GDM1 (cell line): ENCODE measurements around the gene TH.

Experiments used
- DNase-seq: peaks from one replicate; lab custom pipeline; 2025; lab: John Stamatoyannopoulos, UW

The TH gene

DNA sequence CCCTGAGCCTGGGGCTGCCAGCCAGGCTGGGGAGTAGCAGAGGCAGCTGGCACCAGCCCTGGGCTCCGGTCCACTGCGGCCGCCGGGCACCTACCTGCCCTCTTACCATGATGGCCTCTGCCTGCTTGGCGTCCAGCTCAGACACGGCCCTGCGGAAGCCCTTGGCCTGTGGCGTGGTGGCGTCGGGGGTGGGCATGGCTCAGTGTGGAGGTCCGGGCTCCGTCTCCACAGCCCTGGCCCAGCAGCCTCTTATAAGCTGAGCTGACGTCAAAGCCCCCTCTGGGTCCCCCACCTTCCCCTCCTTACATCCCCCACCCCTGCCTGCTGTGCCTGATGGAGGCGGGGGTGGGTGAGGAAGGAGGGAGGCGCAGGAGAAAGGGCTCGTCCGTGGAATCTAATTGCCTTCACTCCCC lies at the start of gene TH:
TH (minus strand) TSS at position 225 of the 413 bp plus-strand sequence; CDS start at position 196, 29 bp downstream.
- DNase-seq: no peak

DNA sequence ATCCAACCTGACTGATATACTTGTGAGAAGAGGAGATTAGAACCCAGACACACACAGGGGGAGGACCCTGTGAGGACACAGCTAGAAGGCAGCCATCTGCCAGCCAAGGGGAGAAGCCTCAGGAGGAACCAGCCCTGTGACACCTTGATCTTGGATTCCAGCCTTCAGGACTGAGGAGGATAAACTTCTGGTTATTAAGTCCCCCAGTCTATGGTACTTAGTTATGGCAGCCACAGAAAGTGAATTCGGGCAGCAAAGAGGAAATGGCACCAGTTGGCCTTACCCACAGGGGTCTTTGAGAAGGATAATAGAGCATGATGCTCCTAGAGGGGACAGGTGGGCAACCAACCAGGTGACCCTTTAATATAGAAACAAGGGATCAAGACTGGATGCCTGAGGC lies 49.4 kb upstream of the TH start:
- no peak for DNase-seq

DNA sequence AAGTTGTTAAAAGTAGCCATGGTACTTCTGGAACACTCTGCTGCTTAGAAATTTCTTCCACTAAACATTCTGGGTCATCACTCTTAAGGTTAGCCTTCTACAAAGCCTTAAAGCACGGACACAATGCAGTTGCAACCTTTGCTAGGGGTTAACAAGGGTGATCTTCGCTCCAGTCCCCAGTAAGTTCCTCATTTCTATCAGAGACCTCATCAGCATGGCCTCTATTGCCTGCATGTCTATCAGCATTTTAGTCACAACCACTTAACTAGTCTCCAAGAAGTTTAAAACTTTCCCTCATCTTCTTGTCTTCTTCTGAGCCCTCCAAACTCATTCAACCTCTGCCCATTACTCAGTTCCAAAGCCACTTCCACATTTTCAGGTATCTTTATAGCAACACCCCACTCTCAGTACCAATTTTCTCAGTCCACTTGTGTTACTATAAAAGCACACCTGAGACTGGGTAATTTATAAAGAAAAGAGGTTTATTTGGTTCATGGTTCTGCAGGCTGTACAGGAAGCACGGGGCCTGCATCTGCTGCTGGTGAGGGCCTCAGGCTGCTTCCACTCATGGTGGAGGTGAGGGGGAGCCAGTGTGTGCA lies 48.7 kb upstream of the TH start:
- no peak for DNase-seq

DNA sequence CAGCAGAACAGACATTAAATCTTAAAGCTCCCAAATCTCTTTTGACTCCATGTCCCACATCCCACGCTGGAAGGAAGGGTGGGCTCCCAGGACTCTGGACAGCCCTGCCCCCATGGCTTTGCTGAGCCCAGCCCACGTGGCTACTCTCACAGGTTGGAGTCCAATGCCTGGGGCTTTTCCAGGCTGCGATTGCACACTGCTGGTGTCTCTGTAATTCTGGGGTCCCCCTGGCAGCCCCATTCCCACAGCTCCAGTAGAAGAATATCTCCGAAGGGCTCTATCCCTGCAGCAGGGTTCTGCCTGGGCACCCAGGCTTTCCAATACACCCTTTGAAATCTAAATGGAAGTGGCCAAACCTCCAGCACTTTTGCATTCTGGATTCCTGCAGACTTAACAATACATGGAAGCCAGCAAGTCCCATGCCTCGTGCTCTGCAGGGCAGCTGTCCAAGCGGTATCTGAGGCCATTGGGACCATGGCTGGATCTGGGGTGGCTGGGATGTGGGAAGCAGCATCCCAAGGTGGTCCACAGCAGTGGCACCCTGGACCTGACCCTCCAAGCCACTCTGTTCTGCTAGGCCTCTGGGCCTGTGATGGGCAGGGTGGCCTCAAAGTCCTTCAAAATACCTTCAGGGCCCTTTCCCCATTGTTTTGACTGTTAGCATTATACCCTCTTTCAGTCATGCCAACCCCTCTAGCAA lies 47.9 kb upstream of the TH start:
- no peak for DNase-seq

DNA sequence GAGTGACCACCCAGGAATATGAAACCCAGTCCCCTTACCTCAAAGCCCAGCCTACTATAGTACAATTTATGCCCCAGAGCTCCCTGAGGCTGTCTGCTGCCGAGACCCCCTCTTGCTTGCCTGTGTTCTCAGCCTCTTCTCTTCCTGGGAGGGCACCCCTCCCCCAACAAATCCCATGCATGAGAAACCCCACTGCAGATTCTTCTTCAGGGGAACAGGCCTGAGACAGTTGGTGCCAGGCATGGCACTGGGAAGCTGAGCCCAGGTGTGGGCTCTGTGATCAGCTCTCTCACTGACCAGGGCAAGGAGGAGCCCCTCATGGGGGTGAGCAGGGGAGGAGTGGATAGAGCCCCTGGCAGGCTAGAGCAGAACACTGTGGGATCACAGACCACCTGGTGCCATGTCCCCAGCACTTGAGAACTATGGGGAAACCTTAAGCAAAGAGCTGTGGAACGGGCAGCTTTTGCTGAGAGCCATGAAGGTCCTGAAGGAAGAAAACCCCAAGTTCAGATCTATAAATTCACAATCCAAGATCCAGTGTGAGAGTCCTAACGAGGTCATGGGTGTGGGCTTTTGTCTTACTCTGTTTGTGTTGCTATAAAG lies 46.5 kb upstream of the TH start:
- no peak for DNase-seq

DNA sequence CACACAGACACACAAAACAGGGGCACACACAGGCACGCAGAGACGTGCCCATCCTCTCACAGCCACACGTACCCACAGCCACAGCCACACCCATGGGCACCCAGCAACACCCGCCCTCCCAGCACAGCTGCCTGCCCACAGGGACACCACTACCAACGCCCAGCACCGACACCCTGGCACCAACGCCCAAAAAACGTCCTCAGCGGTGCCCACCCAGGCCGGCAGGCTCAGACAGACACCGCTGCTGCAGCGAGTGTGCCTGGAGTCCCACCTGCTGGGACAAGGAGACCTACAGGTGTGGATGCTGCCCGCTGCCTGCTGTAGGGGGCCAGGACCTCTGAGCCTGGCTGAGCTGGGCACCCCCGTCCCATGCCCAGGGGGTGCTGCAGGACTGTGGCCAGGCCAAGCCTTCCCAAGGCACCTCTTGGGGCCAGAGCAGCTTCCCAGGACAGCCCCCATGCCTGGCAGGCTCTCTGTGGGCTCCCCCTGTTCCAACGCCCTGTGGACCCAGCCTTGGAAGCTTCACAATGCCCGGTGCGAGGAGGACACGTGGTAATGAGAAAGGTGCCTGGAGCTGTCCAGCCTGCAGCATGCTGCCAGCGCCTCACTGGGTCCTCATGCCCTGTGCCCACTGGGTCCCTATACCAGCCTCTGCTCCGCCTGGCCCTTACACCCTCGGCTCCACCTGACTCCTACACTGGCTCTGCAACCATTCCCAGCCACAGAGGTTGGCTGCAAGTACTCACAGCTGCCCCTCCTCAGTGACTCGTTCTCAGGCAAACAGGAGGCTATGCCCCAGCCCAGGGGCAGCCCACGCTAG lies 45.8 kb upstream of the TH start:
- no peak for DNase-seq

DNA sequence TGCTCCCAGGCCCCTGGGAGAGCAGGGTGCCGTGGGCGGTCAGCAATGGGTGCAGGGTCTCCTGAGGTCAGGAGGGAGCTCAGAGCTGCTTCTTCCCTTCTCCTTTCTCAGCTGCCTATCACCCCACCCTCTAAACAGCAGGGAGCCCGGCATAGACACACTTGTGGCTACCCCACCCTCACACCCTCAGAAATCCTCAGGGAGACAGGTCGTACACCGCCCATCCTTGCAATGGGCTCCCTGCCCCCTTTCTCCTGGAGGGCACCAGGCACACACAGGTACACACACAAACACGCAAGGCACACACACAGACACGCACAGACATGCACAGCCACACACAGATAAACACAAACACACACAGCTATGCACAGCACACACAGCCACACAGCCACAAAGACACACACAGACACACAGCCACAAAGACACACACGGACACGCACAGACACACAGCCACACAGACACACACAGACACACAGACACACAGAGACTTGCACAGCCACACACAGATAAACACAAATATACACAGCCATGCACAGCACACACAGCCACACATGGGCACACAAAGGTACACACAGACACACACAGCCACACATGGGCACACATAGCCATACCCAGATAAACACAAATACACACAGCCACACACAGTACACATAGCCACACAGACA lies 44.9 kb upstream of the TH start:
- no peak for DNase-seq

DNA sequence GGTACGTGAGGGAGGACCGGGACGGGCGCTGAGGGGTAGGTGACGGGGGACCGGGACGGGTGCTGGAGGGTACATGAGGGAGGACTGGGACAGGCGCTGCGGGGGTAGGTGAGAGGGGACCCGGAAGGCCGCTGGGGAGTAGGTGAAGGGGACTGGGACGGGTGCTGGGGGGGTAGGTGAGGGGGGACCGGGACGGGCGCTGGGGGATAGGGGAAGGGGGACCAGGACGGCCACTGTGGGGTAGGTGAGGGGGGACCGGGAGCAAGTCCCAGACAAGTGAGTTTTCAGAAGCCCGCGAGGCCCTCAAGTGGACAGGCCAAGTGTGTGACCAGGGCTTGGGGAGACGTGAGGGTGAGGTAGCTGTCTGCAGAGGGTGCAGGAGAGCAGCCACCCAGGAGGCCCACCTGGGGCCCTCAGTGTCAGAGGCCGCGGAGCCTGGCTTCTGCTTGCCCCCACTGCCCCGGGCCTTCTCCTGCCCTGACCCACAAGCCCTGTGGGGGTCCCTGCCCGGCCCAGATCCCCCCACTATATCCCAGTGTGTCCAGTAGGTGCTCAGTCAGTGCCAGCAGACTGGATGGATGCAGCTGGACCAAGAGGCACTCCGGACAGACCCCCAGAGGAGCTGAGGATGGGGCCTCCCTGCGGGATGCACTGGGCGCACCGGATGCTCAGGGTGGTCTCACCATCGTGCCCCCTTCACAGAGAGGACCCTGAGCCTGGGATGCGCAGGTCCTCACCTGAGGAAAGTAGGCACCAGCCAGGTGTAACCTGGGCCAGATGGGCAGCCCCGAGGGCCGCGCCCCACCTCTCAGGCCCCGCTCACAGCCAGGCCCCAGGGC lies 44.2 kb upstream of the TH start:
- no peak for DNase-seq

DNA sequence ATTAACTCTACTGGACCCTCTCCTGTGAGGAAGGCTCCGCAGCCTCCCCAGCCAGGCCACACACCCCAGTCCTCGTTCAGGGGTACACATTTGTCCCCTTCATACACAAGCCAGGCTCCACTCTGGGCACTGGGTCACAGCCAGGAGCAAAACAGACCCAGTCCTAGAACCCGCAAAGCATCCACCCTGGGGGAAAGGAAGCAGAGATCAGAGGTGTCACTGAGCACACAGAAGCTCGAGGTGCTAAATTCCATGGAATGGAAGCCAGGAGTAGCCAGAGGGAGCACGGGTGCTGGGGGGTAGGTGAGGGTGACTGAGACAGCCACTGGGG lies 43.6 kb upstream of the TH start:
- DNase-seq: no peak

DNA sequence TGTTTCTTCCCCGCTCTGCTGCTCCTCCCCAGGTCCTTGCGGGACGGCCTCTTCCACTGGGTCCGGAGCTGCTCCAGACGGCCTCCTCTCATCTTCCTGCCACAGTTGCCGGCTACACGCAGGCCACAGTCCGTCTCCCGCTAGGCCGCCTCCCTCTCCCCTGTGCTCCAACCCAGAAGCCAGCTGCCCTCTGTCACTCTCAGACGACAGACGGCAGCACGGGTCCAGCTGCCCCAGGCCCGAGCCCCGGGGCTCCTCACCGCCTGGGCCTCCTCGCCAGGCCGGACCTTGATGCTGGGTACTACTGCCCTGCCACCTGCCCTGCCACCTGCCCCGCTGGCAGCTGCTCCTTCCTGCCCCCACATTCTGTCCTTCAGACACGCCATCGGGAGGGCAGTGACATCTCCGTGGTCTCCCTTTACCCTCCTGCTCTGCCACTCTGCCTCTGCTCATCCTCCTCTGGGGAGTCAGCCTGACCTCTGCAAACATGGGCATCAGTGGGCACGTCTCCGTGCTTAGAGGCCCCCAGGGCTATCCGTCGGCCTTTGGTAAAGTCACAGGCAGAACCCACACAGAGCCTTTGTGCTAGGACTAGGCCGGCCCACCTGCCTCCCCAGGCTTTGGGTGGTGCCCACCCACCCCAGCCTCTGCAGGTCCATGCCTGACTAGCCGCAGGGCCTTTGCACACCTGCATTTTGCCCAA lies 43.1 kb upstream of the TH start:
- no peak for DNase-seq

DNA sequence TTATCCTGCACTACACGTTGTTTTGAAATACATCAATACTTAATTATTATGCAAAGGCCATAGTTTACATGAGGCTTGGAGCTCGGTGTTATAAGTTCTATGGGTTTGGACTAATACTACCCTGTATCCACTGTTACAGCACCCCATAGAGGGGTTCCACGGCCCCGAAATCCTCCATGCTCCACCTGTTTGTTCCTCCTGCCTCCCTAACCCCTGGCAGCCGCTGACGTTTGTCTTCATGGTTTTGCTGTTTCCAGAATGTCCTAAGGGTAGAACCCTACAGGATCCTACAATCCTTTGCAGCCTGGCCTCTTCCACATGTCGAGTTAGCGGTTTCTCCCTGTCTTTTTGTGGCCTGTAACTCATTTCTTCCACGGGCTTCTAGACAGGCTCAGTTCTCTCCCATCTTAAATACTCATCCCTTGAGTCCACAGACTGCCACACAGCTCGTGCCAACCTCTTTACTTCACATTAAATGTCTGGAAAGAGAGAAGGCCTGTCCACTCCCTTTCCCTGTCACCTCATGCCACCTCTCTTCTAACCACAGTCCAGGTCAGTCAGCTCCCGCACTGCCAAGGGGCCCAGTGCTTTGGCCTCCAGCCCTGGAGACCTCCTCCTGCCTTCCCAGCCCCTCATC lies 42.4 kb upstream of the TH start:
- DNase-seq: no peak

DNA sequence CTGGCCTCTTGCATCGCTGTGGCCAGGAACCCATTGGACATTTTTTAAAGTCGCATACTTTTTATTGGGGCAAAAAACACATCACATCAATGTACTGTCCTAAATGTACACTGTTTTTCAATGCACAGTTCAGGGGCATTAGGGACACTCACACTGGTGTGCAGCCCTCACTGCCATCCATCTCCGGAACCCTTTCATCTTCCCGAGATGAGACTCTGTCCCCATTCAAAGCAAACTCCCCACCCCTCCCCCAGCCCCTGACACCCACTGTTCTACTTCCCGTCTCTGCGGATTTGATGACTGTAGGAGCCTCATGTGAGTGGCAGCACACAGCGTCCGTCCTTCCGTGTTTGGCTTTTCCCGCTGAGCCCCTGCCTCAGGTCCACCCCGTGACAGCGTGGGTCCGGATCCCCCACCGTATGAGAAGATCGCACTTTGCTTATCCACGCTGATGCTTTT lies 41.8 kb upstream of the TH start:
- no peak for DNase-seq

DNA sequence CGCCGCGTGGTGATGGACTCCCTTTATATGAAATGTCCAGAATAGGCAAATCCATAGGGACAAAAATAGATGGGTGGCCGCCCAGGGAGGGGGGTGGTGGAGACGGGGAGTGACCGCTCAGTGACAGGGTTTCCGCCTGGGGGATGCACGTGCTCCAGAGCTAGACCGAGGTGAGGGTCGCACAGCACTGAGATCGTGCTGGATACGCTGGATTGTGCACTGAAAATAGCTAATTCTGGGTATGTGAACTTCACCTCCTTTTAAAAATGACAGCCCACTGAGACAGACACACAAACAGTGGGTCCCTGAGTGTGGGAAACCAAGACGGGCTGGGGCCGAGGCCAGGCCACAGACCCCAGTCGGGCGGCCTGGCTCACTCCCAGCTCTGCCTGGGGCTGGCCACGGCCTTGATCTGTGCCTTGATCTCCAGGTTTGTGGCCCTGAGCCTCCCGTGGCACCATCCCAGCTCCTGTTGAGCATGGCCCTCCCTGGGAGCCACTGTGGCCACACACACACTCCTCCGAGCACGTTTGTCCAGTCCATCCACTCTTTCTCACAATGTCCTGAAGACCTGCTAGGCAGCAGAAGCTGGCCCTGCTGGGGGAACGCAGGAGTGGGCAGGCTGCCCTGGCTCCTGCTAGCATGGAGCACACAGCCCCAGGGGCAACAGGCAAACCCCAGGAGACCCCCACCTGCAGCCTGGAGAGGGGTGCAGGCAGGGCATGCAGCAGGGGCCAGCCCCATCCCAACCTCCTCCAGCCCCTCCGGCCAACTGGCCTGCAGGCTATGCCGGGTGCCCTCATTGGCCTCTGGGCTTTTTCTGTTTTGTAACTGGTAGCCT lies 41.0 kb upstream of the TH start:
- no peak for DNase-seq

DNA sequence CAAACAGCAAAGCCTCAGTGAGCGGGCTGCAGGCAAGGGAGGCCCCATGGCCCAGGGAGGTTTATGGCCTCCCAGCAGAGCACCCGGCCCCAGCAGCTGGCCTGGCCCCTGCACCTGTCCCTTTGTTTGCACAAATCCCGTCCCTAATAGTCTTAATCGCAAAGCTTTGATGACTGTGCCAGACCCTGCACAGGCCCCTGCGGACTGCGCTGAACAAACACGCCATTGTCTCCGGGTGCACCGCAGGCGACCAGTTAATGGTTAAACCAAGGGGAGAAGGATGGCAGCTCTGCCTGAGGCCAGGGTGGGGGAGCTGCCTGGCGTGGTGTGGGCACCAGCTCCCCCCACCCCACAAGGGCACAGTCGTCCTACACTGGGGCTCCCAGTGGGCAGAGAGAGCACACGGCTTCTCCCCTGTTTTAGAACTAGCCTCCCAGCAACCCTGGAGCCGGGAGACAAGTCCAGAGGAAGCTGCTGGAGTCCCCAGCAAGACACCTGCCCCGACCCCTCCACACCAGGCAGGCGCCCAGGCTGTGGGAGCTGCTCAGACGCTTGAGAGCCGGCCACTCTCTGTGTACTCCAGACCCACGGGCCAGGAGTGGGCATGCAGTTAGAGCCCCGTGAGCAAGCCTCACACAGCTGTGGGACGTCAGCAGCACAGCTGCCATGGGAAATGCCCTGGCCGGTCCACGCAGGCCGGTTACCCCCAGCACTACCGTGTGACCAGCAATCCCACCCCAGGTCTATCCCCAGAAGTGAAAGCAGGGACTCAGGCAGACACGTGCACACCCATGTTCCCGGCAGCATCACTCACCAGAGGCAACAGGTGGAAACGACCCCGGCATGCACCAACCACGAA lies 39.7 kb upstream of the TH start:
- DNase-seq: no peak

DNA sequence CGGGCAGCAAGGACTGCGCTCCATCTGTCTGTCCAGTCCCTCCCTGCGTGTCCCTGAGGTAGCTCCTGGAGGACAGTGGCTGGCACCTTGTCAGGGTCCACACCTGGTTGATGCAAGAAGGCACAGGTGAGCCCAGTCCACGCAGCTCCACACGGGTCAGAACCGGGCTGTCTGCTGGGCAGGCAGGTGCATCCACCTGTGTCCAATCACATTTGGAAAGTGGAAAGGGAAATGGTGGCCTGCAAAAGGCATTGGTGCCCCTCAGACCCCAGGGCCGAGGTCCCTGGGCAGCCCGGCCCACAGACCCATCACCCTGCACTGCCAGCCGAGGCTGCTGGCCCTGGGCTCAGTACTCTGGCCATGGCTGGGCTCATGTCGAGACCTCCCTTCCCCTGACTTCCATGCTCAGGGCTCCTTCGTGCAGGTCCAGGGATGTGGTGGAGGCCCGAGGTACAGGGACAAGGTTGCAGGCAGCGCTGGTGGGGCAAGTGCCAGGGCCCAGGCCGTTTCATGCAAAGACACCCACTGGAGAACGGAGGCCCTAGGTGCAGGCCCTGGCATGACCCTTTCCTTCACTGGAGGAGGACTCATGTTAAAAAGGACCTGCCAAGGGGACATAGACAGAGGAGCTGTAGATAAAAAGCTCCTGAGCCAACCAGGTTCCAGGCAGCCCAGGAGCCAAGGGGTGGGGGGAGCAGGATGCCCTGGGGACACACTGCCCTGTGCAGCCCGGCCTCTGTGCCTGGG lies 38.9 kb upstream of the TH start:
- no peak for DNase-seq

DNA sequence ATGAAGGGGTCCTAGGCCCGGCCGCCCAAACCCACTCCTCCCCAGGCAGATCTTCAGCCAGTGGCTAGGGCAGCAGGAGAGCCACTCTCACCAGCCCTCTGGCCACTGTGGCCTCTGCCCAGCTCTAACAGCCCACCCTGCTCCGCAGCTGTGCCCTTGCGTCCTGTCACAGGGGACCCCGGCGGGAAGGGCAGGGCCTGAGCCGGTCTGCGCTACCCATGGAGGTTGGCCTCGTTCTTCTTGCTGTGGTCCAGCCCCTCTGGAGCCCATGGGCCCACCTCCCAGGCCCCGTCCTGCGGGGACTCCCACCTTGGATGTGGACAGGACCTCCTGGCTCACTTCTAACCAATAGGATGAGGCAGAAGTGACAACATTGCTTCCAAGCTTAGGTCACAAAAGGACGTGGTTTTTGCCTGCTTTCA lies 38.3 kb upstream of the TH start:
- no peak for DNase-seq

DNA sequence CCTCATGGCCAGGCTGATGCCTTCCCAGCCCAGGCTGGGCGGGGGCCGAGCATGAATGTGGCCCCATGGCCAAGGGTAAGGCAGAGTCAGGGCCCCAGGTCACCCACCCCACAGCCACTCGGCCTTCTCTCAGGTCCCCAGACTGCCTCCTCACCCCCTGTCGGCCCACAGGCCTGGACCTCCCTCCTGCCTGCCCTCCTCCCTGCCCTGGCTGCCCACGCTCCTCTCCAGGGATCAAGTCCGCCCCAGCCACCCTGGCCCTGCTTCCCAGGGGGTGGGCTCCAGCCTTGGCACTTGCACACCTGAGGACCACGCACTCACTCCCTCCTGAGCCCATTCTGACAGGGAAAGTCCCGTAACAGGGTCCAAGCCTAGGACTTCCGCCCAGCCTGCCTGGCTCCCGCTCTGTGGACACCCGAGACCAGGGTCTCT lies 37.8 kb upstream of the TH start:
- no peak for DNase-seq
